KMS-11 (cell line): ENCODE results near the gene RNF214.

Experiments
- H2AFZ ChIP-seq: fragments of 200-600 bp; sonication (generic); 2 replicates; pipeline ENCODE4 v1.6.1; 2016; ENCODE audit warnings: antibody characterized with exemption, mixed run types, low read depth
- H3K27ac ChIP-seq: fragments of 200-600 bp; sonication (generic); 2 replicates; pipeline ENCODE4 v1.6.1; 2016; ENCODE audit warnings: mild to moderate bottlenecking, mixed run types
- H3K27me3 ChIP-seq: fragments of 200-600 bp; sonication (generic); 2 replicates; pipeline ENCODE4 v1.6.1; 2017; ENCODE audit warnings: mild to moderate bottlenecking, low read depth, mixed run types, moderate library complexity; ENCODE audit not compliant: insufficient read depth
- H3K36me3 ChIP-seq: fragments of 200-600 bp; sonication (generic); 2 replicates; pipeline ENCODE4 v1.6.1; 2017; ENCODE audit warnings: mild to moderate bottlenecking, mixed run types; ENCODE audit not compliant: insufficient read depth
- H3K4me1 ChIP-seq: fragments of 200-600 bp; sonication (generic); 2 replicates; pipeline ENCODE4 v1.6.1; 2016; ENCODE audit warnings: mild to moderate bottlenecking, low read depth, mixed run types; ENCODE audit not compliant: poor library complexity, severe bottlenecking
- H3K4me2 ChIP-seq: fragments of 200-600 bp; sonication (generic); 2 replicates; pipeline ENCODE4 v1.7.0; 2016; ENCODE audit warnings: mild to moderate bottlenecking, mixed run types
- H3K4me3 ChIP-seq: fragments of 200-600 bp; sonication (generic); IDR thresholded peaks from 2 replicates; pipeline ENCODE4 v1.6.1; 2017; ENCODE audit warnings: low read depth, low read length, mixed read lengths; ENCODE audit not compliant: insufficient read depth
- H3K79me2 ChIP-seq: fragments of 200-600 bp; sonication (generic); 2 replicates; pipeline ENCODE4 v1.6.1; 2016; ENCODE audit warnings: low read depth, mixed run types; ENCODE audit not compliant: insufficient read depth
- H3K9ac ChIP-seq: fragments of 200-600 bp; sonication (generic); 2 replicates; pipeline ENCODE4 v1.6.1; 2016; ENCODE audit warnings: mild to moderate bottlenecking, mixed run types
- H4K20me1 ChIP-seq: fragments of 200-600 bp; sonication (generic); 2 replicates; pipeline ENCODE4 v1.6.1; 2016; ENCODE audit warnings: mild to moderate bottlenecking, mixed run types; ENCODE audit not compliant: insufficient read depth
- CTCF ChIP-seq: fragments of 200-600 bp; sonication (generic); conservative IDR thresholded peaks from 2 replicates; pipeline ENCODE4 v1.6.1; 2017; ENCODE audit warnings: low read depth, mild to moderate bottlenecking, antibody characterized with exemption, low read length, moderate library complexity, mixed read lengths

RNF214 gene

DNA sequence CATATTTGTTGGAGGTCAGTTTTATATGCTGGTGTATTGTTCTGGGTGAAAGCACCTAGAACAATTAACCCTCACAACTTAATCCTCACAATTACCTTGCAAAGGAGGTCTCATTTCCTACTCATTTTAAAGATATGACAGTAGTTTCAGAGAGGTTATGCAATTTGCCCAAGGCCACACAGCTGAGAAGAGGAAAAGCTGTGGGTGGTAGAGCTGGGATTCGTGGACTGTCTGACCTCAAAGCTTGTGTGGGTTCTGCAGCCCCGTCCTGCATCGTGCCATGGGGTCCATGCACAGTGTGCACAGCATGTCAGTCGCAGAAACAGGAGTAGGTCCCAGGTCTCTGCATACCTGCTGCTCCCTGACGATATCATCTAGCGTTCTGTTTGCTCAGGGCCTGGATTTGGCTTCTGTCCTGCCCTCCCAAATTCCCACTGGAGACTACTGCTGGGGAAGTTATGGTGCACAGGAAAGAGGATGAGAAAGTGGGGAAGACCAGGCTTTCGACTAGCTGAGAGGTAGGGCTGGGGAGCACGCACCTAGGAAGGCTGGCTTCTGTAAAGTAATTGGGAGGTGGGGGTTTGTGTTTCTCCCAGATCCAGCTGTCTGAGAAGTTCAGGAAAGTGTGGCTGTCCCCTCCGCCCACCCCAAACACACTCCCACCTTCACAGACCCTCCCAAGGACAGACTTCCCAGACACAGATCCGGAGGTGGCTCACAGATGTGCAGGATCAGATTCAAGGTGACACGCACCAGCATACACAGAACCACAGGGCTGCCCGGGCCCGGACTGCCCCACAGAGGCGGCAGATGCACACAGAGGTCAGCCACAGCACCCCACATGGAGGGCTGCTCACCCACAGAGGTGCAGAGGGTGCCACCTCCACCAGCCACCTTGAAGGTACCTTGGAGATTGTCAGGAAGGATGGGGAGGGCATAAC lies 81.6 kb downstream of the RNF214 start:
- no peaks in the 10 kb centered on the region for H4K20me1 ChIP-seq
- H3K27me3 ChIP-seq = no peaks in the 10 kb centered on the region
- no peak overlapping the region for H2AFZ ChIP-seq
- H3K79me2 ChIP-seq = no peaks in the 10 kb centered on the region
- H3K9ac ChIP-seq = no peak overlapping the region
- H3K4me2 ChIP-seq = no peak overlapping the region
- H3K4me3 ChIP-seq = no peak overlapping the region
- TF ChIP-seq CTCF = no peak
- H3K27ac ChIP-seq = no peak overlapping the region
- H3K4me1 ChIP-seq = no peaks in the 10 kb centered on the region
- no peaks in the 10 kb centered on the region for H3K36me3 ChIP-seq

GRCh38 chr11:117314840-117315239 lies 82.4 kb downstream of the RNF214 start:
- Histone ChIP-seq H3K4me3 (no peak overlapping the region), H3K4me2 (no peak overlapping the region), H4K20me1 (no peaks in the 10 kb centered on the region), H3K4me1 (no peaks in the 10 kb centered on the region), H3K9ac (no peak overlapping the region), H3K27me3 (no peaks in the 10 kb centered on the region), H2AFZ (no peak overlapping the region), H3K27ac (no peak overlapping the region), H3K79me2 (no peaks in the 10 kb centered on the region), H3K36me3 (no peaks in the 10 kb centered on the region)
- no peak for TF ChIP-seq CTCF

DNA sequence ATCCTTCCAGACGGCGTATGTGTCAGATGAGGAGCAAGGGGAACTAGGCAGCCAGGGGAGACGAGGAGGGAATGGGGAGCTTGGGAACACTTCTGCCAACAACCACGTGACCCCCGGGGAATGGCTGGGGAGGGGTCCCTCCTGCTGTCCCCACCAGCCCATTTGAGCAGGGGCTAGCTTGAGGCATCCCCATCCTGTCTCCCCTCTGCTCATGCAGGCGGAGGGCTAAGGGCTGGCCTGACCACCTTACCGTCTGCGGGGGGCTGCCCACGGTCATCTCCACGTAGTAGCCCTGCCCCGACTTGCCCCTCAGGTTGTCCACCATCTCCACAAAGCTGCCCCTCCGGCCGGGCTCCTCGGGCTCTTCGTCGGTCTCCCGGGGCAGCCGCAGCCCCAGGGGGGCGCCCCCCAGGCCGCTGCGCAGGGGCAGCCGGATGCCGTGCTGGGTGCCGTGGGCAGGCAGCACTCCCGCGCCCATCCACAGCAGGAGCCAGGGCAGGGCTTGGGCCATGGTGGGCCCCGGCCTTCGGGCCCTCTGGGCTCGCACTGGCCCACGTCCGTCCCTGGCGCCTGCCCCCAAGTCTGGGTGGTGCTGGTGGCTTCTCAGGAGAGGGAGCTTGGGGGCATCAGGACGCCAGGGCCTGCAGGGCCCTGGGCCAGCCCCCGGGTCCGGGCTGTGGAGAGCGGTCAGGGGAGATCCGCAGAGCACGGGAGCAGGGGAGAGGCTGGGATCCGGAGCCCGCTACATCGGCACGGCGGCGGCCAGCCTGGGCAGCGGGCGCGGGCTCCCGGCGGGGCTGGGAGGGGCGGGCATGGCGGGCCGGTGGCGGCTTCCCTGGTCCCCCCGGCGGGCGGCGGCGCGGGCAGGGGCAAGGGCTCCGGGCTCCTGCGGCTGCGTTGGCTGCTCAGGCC lies 83.1 kb downstream of the RNF214 start:
- Histone ChIP-seq H3K36me3 (no peaks in the 10 kb centered on the region), H4K20me1 (no peaks in the 10 kb centered on the region), H3K9ac (no peak overlapping the region), H3K4me3 (no peak overlapping the region), H3K4me2 (no peak overlapping the region), H2AFZ (no peak overlapping the region), H3K79me2 (no peaks in the 10 kb centered on the region), H3K4me1 (no peaks in the 10 kb centered on the region), H3K27me3 (no peaks in the 10 kb centered on the region), H3K27ac (no peak overlapping the region)
- no peak for TF ChIP-seq CTCF

DNA sequence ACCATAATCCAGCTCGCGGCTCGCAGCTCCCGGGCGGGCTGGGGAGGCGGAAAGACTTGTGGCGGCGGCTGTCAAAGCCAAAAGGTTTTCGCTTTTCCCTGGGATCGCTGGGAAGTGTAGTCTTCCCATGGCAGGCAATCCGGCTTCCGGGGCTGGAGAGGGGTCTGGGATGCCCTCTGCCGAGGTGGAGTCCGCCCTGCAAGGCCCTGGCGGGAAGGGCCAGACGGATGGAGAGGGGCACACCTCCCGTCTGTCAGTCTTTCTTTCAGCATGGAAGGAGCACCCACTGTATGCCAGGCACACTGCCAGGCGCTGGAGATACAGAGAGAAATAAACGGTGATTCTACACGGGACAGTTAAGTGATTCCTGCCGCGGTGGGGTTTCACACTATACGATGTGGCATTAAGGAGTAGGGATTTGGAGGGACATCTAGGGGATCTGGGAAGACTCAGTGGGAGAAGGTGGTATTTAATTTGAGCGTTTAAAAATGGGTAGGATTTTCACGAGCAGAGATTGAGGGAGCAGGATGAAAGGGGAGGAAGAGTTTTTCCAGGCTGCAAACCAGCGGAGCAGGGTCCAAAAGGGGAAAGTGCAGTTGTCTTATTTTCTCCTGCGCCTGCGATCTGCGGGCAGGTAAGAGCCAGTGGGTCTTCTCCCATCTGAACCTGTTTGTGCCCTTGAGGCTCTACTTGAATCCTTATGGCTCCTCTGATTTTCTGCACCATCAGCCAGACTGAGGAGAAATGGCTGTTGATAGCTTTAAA lies 83.9 kb downstream of the RNF214 start, which contains the start of gene BACE1:
Gene BACE1, minus strand, starts transcription at position 60 of the 765 bp plus-strand sequence. CDS start 461 bp downstream, outside the sequence.
- H3K27ac ChIP-seq = no peak within 1 kb of the TSS
- no peak within 1 kb of the TSS for H2AFZ ChIP-seq
- no peaks in the 10 kb centered on the region for H3K27me3 ChIP-seq
- H4K20me1 ChIP-seq = no peaks in the 10 kb centered on the region
- H3K4me2 ChIP-seq = no peak within 1 kb of the TSS
- H3K36me3 ChIP-seq = no peaks in the 10 kb centered on the region
- no peaks in the 10 kb centered on the region for H3K79me2 ChIP-seq
- no peak for TF ChIP-seq CTCF
- no peak within 1 kb of the TSS for H3K4me3 ChIP-seq
- no peak within 1 kb of the TSS for H3K9ac ChIP-seq
- no peaks in the 10 kb centered on the region for H3K4me1 ChIP-seq
